ENCODE results near the gene SEMA4D. TPM values are rescaled to one million over a fixed set of nuclear protein-coding genes. Genes with fewer than 3 reads are reported as not detected.

Gene SEMA4D
- total RNA-seq, 2 donors from 2014 or later: 18.9 to 21.2 TPM

Small RNAs within 50 kb of the gene (microRNA-seq; reads per million reads assigned to microRNA genes)
- 0 to 1.1 reads per million in 2 donors for gene MIR3153

Other genes starting within 250 kb of the SEMA4D start
- gene CKS2, start 186.9 kb downstream of the SEMA4D start, total RNA-seq: 10 to 100 TPM; 14.9 to 21.2 TPM
- 10 to 100 TPM; 49.4 to 54.3 TPM for gene SECISBP2, start 179.6 kb downstream of the SEMA4D start, total RNA-seq
- gene GADD45G, start 106.9 kb upstream of the SEMA4D start, total RNA-seq: 10 to 100 TPM in 1 of 2 donors, 1 to 10 TPM in 1; 5.3 to 13.9 TPM